GM21576 (cell line): Measurements from ENCODE around the gene PTPRO.

Experiments
- ATAC-seq: cut with Tn5 transposase; IDR thresholded peaks from one replicate; pipeline ENCODE4 v1.9.1; 2021; ENCODE audit warnings: mild to moderate bottlenecking, moderate library complexity; ENCODE audit not compliant: unreplicated experiment

Gene PTPRO

GRCh38 chr12:15522574-15523187, 200.4 kb downstream of the PTPRO start:
- no peak for ATAC-seq

- ATAC-seq, result no peak
Observed at GRCh38 chr12:15525441-15525840, 203.1 kb downstream of the PTPRO start.

GRCh38 chr12:15526033-15526432, 203.7 kb downstream of the PTPRO start:
- ATAC-seq, result peak; percentile 100

GRCh38 chr12:15527201-15528080, 205.1 kb downstream of the PTPRO start:
- ATAC-seq, result no peak

GRCh38 chr12:15528666-15529065, 206.4 kb downstream of the PTPRO start:
- no peak for ATAC-seq

- no peak for ATAC-seq
Observed at GRCh38 chr12:15530361-15530760, 208.1 kb downstream of the PTPRO start.

GRCh38 chr12:15532364-15532977, 210.2 kb downstream of the PTPRO start:
- ATAC-seq, result peak; percentile 78

- peak; percentile 86 for ATAC-seq
Observed at GRCh38 chr12:15534322-15534721, 212.0 kb downstream of the PTPRO start.

GRCh38 chr12:15534874-15535273, 212.6 kb downstream of the PTPRO start:
- ATAC-seq, result no peak

- ATAC-seq, result no peak
Observed at GRCh38 chr12:15535352-15535781, 213.1 kb downstream of the PTPRO start.

- no peak for ATAC-seq
Observed at GRCh38 chr12:15536446-15536845, 214.1 kb downstream of the PTPRO start.

- ATAC-seq, result no peak
Observed at GRCh38 chr12:15538881-15539280, 216.6 kb downstream of the PTPRO start.

GRCh38 chr12:15540005-15540404, 217.7 kb downstream of the PTPRO start:
- ATAC-seq, result no peak

- no peak for ATAC-seq
Observed at GRCh38 chr12:15540469-15540872, 218.2 kb downstream of the PTPRO start.

GRCh38 chr12:15541996-15542631, 219.8 kb downstream of the PTPRO start:
- no peak for ATAC-seq

GRCh38 chr12:15543347-15543746, 221.0 kb downstream of the PTPRO start:
- no peak for ATAC-seq

GRCh38 chr12:15544589-15544988, 222.3 kb downstream of the PTPRO start:
- no peak for ATAC-seq

- no peak for ATAC-seq
Observed at GRCh38 chr12:15545334-15545733, 223.0 kb downstream of the PTPRO start.

- peak; percentile 84 for ATAC-seq
Observed at GRCh38 chr12:15546102-15546701, 223.9 kb downstream of the PTPRO start.

- ATAC-seq, result no peak
Observed at GRCh38 chr12:15547063-15547462, 224.8 kb downstream of the PTPRO start.

- ATAC-seq, result no peak
Observed at GRCh38 chr12:15547691-15548090, 225.4 kb downstream of the PTPRO start.
